Measurements from ENCODE around the gene SMCO2. TPM values are rescaled to one million over a fixed set of nuclear protein-coding genes. Genes with fewer than 3 reads are reported as not detected.

SMCO2 gene
- total and polyA plus RNA-seq, 2 of the 4 experiments (the other 2 are of a cell fraction) = 0.19 TPM; not detected in 1

DNA sequence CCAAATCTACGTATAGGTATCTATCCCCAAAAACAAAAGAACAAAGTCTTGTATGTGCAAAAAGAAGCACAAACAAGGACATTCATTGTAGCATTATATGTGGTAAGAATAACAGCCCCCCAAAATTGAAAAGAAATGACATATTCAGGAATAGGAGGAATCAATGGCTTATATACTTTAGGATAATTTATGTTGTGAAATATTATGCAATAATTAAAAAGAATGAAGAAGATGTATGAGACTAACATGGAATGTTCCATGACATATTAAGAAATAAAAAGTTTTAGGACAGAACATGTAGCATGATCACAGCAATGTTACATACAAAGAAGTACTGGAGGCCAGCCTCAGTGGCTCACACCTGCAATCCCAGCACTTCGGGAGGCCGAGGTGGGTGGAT lies 9.1 kb downstream of the SMCO2 start:
- no peak overlapping the region for H2BK20ac ChIP-seq (ENCODE audit: low read depth, low read length)
- no peaks in the 10 kb centered on the region for H3K4me1 ChIP-seq (ENCODE audit: control insufficient read depth, insufficient read depth, low read length)
- ChIA-PET CTCF (no interaction called here), POLR2A (ENCODE audit: unreplicated experiment) (no interaction called here)
- H3K18ac ChIP-seq (ENCODE audit: low read depth, low read length) = no peak overlapping the region
- no peak overlapping the region for H4K8ac ChIP-seq (ENCODE audit: low read depth in 2 of 2, low read length in 2 of 2)
- intact Hi-C loops (cut with micrococcal nuclease) (no loop called here), in situ Hi-C loops (cut with MboI; ENCODE audit: low sequenced_read_pairs) (no loop called here), dilution Hi-C loops (cut with HindIII; ENCODE audit: low sequenced_read_pairs, unreplicated experiment) (no loop called here)
- DNase-seq (no peak), ATAC-seq (ENCODE audit: low read depth) (no peak)
- H3K36me3 ChIP-seq (ENCODE audit: control insufficient read depth, insufficient read depth, low read length) = no peaks in the 10 kb centered on the region
- no peak overlapping the region for H2AK9ac ChIP-seq (replicated peaks; ENCODE audit: low read depth, low read length, poor library complexity)
- no peak overlapping the region for H3K27ac ChIP-seq (ENCODE audit: insufficient read depth, low read length)
- no peak overlapping the region for H3K23ac ChIP-seq (ENCODE audit: low read depth, low read length)
- no peak overlapping the region for H3K56ac ChIP-seq (ENCODE audit: extremely low read depth, insufficient read depth, low read length)
- no peak overlapping the region for H3K14ac ChIP-seq (replicated peaks; ENCODE audit: low read depth, low read length)
- H3K9me3 ChIP-seq (ENCODE audit: control insufficient read depth, insufficient read depth, low read length) = no peaks in the 10 kb centered on the region
- H2AK5ac ChIP-seq (ENCODE audit: low read depth, low read length) = no peak overlapping the region
- H2AFZ ChIP-seq (replicated peaks; ENCODE audit: low read length, poor library complexity) = no peak overlapping the region
- H3K4me3 ChIP-seq (ENCODE audit: insufficient read depth, low read depth, low read length) = no peak overlapping the region
- no CpG with 5 or more reads among the region's 3 CpGs for WGBS, 2 experiments (ENCODE audit: extremely low coverage in 2 of 2, insufficient read length in 1 of 2)
- no peak overlapping the region for H3K4ac ChIP-seq (ENCODE audit: low read depth, low read length)
- H2BK5ac ChIP-seq (ENCODE audit: low read depth, low read length, poor library complexity, severe bottlenecking) = no peak overlapping the region
- no peaks in the 10 kb centered on the region for H3K9me1 ChIP-seq (ENCODE audit: insufficient read depth, low read length)
- no peak overlapping the region for H2BK120ac ChIP-seq (ENCODE audit: low read depth, low read length)
- H3K27me3 ChIP-seq (ENCODE audit: control insufficient read depth, insufficient read depth, low read length) = no peaks in the 10 kb centered on the region
- no TSS peak for BruUV-seq (replicated peaks)
- no peak overlapping the region for H4K5ac ChIP-seq (ENCODE audit: low read depth, low read length)
- no peak overlapping the region for H2BK15ac ChIP-seq (ENCODE audit: low read depth, low read length)
- TF ChIP-seq MAZ (IDR thresholded peaks at IDR 0.05; ENCODE audit: borderline replicate concordance, low read depth, low read length) = no peak
- TF ChIP-seq SMC3 (IDR thresholded peaks at IDR 0.05; ENCODE audit: low read depth, low read length) = no peak
- no peak for TF ChIP-seq NFE2L2 (IDR thresholded peaks at IDR 0.05; ENCODE audit: low read depth, low read length)
- TF ChIP-seq CHD1 (IDR thresholded peaks at IDR 0.05; ENCODE audit: low read depth, low read length) = no peak
- TF ChIP-seq, protein P1, sequence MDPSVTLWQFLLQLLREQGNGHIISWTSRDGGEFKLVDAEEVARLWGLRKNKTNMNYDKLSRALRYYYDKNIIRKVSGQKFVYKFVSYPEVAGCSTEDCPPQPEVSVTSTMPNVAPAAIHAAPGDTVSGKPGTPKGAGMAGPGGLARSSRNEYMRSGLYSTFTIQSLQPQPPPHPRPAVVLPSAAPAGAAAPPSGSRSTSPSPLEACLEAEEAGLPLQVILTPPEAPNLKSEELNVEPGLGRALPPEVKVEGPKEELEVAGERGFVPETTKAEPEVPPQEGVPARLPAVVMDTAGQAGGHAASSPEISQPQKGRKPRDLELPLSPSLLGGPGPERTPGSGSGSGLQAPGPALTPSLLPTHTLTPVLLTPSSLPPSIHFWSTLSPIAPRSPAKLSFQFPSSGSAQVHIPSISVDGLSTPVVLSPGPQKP (IDR thresholded peaks at IDR 0.05; ENCODE audit: borderline replicate concordance, low read depth, low read length) = no peak
- no peak for TF ChIP-seq MAFK (IDR thresholded peaks at IDR 0.05; ENCODE audit: low read depth, low read length)
- no peak for TF ChIP-seq RAD21 (IDR thresholded peaks at IDR 0.05; ENCODE audit: low read length)
- TF ChIP-seq MXI1 (IDR thresholded peaks at IDR 0.05; ENCODE audit: borderline replicate concordance, low read depth, low read length) = no peak
- no peak for TF ChIP-seq RCOR1 (IDR thresholded peaks at IDR 0.05; ENCODE audit: insufficient replicate concordance, low read length)
- no peak for TF ChIP-seq FOS (IDR thresholded peaks at IDR 0.05; ENCODE audit: low read depth, low read length)
- TF ChIP-seq POLR2A (IDR thresholded peaks at IDR 0.05; ENCODE audit: low read depth, low read length) = no peak
- TF ChIP-seq, protein P2, sequence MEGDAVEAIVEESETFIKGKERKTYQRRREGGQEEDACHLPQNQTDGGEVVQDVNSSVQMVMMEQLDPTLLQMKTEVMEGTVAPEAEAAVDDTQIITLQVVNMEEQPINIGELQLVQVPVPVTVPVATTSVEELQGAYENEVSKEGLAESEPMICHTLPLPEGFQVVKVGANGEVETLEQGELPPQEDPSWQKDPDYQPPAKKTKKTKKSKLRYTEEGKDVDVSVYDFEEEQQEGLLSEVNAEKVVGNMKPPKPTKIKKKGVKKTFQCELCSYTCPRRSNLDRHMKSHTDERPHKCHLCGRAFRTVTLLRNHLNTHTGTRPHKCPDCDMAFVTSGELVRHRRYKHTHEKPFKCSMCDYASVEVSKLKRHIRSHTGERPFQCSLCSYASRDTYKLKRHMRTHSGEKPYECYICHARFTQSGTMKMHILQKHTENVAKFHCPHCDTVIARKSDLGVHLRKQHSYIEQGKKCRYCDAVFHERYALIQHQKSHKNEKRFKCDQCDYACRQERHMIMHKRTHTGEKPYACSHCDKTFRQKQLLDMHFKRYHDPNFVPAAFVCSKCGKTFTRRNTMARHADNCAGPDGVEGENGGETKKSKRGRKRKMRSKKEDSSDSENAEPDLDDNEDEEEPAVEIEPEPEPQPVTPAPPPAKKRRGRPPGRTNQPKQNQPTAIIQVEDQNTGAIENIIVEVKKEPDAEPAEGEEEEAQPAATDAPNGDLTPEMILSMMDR (conservative IDR thresholded peaks at IDR 0.05; ENCODE audit: low read depth, low read length) = no peak
- no peak overlapping the region for H3K4me2 ChIP-seq (ENCODE audit: low read depth, low read length)
- H4K91ac ChIP-seq (ENCODE audit: insufficient read depth, low read depth, low read length) = no peak overlapping the region
- H3K9ac ChIP-seq (ENCODE audit: low read depth, low read length) = no peak overlapping the region
- no peaks in the 10 kb centered on the region for H4K20me1 ChIP-seq (ENCODE audit: insufficient read depth, low read length)
- H3K79me1 ChIP-seq (ENCODE audit: low read depth in 1 of 2, low read length in 2 of 2) = no peaks in the 10 kb centered on the region; a peak in 1 of 4 replicates
